ENCODE measurements around the gene BPI.

GRCh38 chr20:38298768-38299288, 5.1 kb upstream of the BPI start:
- TF ChIP-seq CTCF (IDR thresholded peaks at IDR 0.05) (no peak), POLR2A (IDR thresholded peaks at IDR 0.05; ENCODE audit: low read depth) (no peak)
